ENCODE measurements around the gene OR11G2.
"Not testable (repeated sequence)": the region's sequence is repeated elsewhere in the genome, so short reads cannot be mapped to it uniquely, and the experiment has no call there.

The OR11G2 gene

DNA sequence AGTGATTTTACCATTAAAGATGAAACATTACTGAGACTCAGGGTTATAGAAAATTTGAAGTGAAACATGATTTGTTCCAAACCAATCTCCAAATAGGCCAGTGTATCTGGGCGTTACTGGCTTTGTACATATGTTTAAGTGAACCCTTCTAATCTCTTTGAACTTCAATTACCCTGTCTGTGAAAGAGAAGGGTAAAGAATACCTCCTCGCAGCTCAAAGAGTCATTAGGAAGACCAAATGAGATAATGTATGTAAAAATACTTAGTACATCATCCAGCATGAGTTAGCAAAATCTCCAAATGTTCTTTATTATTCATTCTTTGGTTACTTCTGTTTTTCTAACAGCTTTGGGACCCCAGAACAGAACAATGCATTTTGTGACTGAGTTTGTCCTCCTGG, 32.7 kb downstream of the OR11G2 start, which contains the start of gene OR11H6:
TSS of gene OR11H6 (plus strand) at position 301 of the 400 bp plus-strand sequence. CDS start at position 301, 0 bp downstream.
- no peaks in the 10 kb centered on the region for H3K36me3 ChIP-seq (ENCODE audit: control insufficient read depth in 1 of 2, insufficient read depth in 2 of 2, low read length in 2 of 2)
- H3K27me3 ChIP-seq (ENCODE audit: low read depth, low read length), result no peaks in the 10 kb centered on the region
- no peak within 1 kb of the TSS for H3K27ac ChIP-seq (ENCODE audit: low read length)
- H3K4me1 ChIP-seq (ENCODE audit: control insufficient read depth in 1 of 2, insufficient read depth in 2 of 2, low read length in 2 of 2), result no peaks in the 10 kb centered on the region
- H3K9me3 ChIP-seq (ENCODE audit: control insufficient read depth in 1 of 2, low read length in 2 of 2), result peaks cover 0 to 2% of the 10 kb centered on the region in 2 donors
- H3K4me3 ChIP-seq (ENCODE audit: low read depth in 1 of 2, low read length in 2 of 2), result no peak within 1 kb of the TSS

DNA sequence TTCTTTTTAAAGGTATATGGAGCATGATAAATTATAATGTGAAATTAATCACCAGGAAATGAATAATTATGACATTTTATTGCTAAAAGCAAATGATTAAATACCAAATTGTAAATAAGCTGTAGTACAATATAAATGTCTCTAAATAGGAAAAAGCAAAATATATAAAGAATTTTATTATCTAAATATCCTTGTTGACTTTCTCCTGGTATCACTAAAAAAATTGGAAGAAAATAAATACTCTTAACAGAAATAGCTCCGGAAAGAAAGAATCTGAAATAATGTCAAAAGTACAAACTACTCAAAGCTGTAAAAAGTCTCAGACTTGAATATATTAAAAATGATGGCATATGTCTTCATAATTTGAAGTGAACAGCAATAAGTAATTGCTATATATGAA, 38.0 kb downstream of the OR11G2 start, which contains the start of gene OR11H7:
TSS of gene OR11H7 (plus strand) at position 301 of the 400 bp plus-strand sequence.
- H3K27ac ChIP-seq (ENCODE audit: low read length), result no peak within 1 kb of the TSS
- peaks cover 0 to 14% of the 10 kb centered on the region in 2 donors for H3K9me3 ChIP-seq (ENCODE audit: control insufficient read depth in 1 of 2, low read length in 2 of 2)
- H3K4me1 ChIP-seq (ENCODE audit: control insufficient read depth in 1 of 2, insufficient read depth in 2 of 2, low read length in 2 of 2), result no peaks in the 10 kb centered on the region
- no peaks in the 10 kb centered on the region for H3K36me3 ChIP-seq (ENCODE audit: control insufficient read depth in 1 of 2, insufficient read depth in 2 of 2, low read length in 2 of 2)
- H3K4me3 ChIP-seq (ENCODE audit: low read depth in 1 of 2, low read length in 2 of 2), result no peak within 1 kb of the TSS
- no peaks in the 10 kb centered on the region for H3K27me3 ChIP-seq (ENCODE audit: low read depth, low read length)

DNA sequence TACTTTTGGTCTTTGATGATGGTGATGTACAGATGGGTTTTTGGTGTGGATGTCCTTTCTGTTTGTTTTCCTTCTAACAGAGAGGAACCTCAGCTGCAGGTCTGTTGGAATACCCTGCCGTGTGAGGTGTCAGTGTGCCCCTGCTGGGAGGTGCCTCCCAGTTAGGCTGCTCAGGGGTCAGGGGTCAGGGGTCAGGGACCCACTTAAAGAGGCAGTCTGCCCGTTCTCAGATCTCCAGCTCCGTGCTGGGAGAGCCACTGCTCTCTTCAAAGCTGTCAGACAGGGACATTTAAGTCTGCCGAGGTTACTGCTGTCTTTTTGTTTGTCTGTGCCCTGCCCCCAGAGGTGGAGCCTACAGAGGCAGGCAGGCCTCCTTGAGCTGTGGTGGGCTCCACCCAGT, 44.7 kb downstream of the OR11G2 start:
- H3K4me1 ChIP-seq (ENCODE audit: control insufficient read depth in 1 of 2, insufficient read depth in 2 of 2, low read length in 2 of 2); H3K4me3 ChIP-seq (ENCODE audit: low read depth in 1 of 2, low read length in 2 of 2): not testable (repeated sequence)

DNA sequence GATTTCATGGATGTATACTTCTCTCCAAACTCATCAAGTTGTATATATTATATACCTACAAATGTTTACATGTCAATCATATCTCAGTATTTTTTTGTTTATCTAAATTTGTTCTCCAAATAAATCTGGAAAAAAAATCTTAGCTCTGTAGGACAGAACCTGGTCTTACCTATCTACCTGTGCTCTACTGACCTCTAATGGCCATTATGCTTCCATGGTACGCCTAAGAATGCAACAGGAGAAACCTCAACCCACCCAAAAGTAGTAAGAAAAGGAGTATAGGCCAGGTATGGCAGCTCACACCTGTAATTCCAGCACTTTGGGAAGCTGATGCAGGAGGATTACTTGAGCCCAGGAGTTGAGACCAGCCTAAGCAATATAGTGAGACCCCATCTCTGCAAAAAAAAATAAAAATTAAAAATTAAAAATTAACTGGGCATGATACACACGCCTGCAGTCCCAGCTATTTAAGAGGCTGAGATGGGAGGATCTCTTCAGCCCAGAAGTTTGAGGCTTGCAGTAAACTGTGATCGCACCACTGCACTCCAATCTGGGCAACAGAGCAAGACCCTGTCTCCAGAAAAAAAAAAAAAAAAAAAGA, 57.0 kb downstream of the OR11G2 start:
- peaks cover 0 to 11% of the 10 kb centered on the region in 2 donors for H3K9me3 ChIP-seq (ENCODE audit: control insufficient read depth in 1 of 2, low read length in 2 of 2)

More for the DNA sequence above, 44.7 kb downstream of the OR11G2 start:
- not testable (repeated sequence) for H3K36me3 ChIP-seq (ENCODE audit: control insufficient read depth in 1 of 2, insufficient read depth in 2 of 2, low read length in 2 of 2); H3K9me3 ChIP-seq (ENCODE audit: control insufficient read depth in 1 of 2, low read length in 2 of 2); H3K27ac ChIP-seq (ENCODE audit: low read length); H3K27me3 ChIP-seq (ENCODE audit: low read depth, low read length)

More for the DNA sequence above, 57.0 kb downstream of the OR11G2 start:
- Histone ChIP-seq H3K4me3 (ENCODE audit: low read depth in 1 of 2, low read length in 2 of 2) (no peak overlapping the region), H3K36me3 (ENCODE audit: control insufficient read depth in 1 of 2, insufficient read depth in 2 of 2, low read length in 2 of 2) (no peaks in the 10 kb centered on the region), H3K4me1 (ENCODE audit: control insufficient read depth in 1 of 2, insufficient read depth in 2 of 2, low read length in 2 of 2) (no peaks in the 10 kb centered on the region), H3K27ac (ENCODE audit: low read length) (no peak overlapping the region), H3K27me3 (ENCODE audit: low read depth, low read length) (no peaks in the 10 kb centered on the region)

Data from muscle layer of duodenum (tissue), 2 donors.